Coronary artery (tissue), 2 donors: ENCODE measurements around the gene CHST13.

Experiments used
- DNase-seq: peaks from one replicate; pipeline ENCODE4 v3.0.0-alpha.2; 2017; ENCODE audit warnings: low spot score
- H3K27ac ChIP-seq, 2 donors: fragments of 200-600 bp; sonication (generic); one replicate each; pipeline ENCODE4 v1.5.1; 2016 to 2019
- H3K4me3 ChIP-seq: fragments of 200-600 bp; sonication (generic); 2 replicates; pipeline ENCODE4 v1.5.1; 2016; ENCODE audit warnings: mild to moderate bottlenecking, moderate library complexity
- CTCF ChIP-seq: fragments of 200-600 bp; sonication (generic); IDR thresholded peaks from one replicate; pipeline ENCODE4 v1.5.1; 2019; ENCODE audit warnings: antibody characterized with exemption

The CHST13 gene

GRCh38 chr3:126488185-126488584 is 35.8 kb upstream of the CHST13 start:
- no peak overlapping the region for H3K27ac ChIP-seq
- DNase-seq, result no peak
- H3K4me3 ChIP-seq, result no peak overlapping the region
- TF ChIP-seq CTCF, result no peak

GRCh38 chr3:126488886-126489569 is 34.9 kb upstream of the CHST13 start:
- H3K27ac ChIP-seq, result no peak overlapping the region
- TF ChIP-seq CTCF, result no peak
- H3K4me3 ChIP-seq, result no peak overlapping the region
- DNase-seq, result no peak

- Histone ChIP-seq H3K4me3 (no peak overlapping the region), H3K27ac (no peak overlapping the region)
- no peak for TF ChIP-seq CTCF
- no peak for DNase-seq
These were observed 33.3 kb upstream of the CHST13 start for GRCh38 chr3:126490619-126491018.

GRCh38 chr3:126491221-126492013 is 32.5 kb upstream of the CHST13 start:
- Histone ChIP-seq H3K27ac (no peak overlapping the region), H3K4me3 (no peak overlapping the region)
- TF ChIP-seq CTCF, result no peak
- DNase-seq, result no peak

- no peak for TF ChIP-seq CTCF
These were observed 30.9 kb upstream of the CHST13 start for GRCh38 chr3:126493051-126493450.

GRCh38 chr3:126493739-126494138 is 30.2 kb upstream of the CHST13 start:
- H3K4me3 ChIP-seq, result no peak overlapping the region
- no peak for TF ChIP-seq CTCF
- H3K27ac ChIP-seq, result no peak overlapping the region
- DNase-seq, result no peak

More at GRCh38 chr3:126493051-126493450, 30.9 kb upstream of the CHST13 start:
- Histone ChIP-seq H3K4me3 (no peak overlapping the region), H3K27ac (no peak overlapping the region)
- DNase-seq, result no peak
